Thyroid gland (tissue), 4 donors: ENCODE data around the gene ABHD2.

ENCODE experiments used
- CTCF ChIP-seq, 6 experiments: fragments of 200-600 bp in 3 of 6; fragments of 450-650 bp in 3 of 6; sonication (generic) in 3 of 6; IDR thresholded peaks; one replicate each; pipeline ENCODE4 v1.5.1; 2016 to 2019; ENCODE audit warnings: antibody characterized with exemption in 6 of 6, mild to moderate bottlenecking in 2 of 6, inconsistent platforms in 1 of 6, moderate library complexity in 1 of 6
- POLR2A ChIP-seq, 2 donors: fragments of 450-650 bp; IDR thresholded peaks; one replicate each; pipeline ENCODE4 v1.6.1; 2017; ENCODE audit warnings: antibody characterized with exemption in 2 of 2, mild to moderate bottlenecking in 2 of 2, moderate library complexity in 1 of 2

GRCh38 chr15:89088605-89089315, 504 bp downstream of the ABHD2 start:
- TF ChIP-seq CTCF (IDR thresholded peaks at IDR 0.05) (no peak), POLR2A (IDR thresholded peaks at IDR 0.05) (no peak)
